ENCODE data around the gene UVRAG. TPM values are rescaled to one million over a fixed set of nuclear protein-coding genes. Genes with fewer than 3 reads are reported as not detected.

UVRAG gene
- total and polyA plus RNA-seq, 2 of the 13 experiments (the other 11 are each of a cell fraction or from before 2014, with no cell fraction given): 9.7 to 17.3 TPM

DNA sequence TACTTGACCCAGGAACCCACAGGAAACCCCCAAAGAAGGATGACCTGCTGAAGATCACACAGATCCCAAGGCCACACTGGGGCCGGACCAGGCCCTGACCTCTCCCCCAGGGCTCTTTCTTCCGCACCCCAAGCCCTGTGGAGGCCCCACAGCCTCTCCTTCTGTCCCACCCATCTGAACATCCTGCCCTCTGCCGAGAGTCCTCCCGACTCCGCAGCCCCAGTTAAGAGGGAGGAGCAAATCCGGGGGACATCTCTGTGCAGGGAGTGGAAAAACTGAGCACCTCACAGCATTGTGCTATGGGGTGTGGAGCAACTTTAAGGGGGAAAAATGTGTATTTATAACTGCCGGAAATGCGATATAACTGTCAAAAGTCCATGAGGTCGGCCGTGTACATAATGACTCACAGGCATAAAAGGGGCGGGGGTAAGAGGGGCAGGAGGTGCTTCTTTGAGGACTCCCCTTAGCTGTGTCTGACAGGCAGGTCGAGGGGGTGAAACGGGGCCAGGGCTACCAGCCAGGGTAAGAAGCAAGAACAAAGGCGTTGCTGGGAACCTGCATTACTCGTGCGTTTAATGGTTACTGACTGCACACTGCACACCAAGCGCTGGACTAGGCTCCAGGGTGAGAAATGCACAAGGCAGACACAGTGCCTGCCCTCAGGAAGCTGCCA is 334.1 kb downstream of the UVRAG start (continued):
- TF ChIP-seq, protein P1, sequence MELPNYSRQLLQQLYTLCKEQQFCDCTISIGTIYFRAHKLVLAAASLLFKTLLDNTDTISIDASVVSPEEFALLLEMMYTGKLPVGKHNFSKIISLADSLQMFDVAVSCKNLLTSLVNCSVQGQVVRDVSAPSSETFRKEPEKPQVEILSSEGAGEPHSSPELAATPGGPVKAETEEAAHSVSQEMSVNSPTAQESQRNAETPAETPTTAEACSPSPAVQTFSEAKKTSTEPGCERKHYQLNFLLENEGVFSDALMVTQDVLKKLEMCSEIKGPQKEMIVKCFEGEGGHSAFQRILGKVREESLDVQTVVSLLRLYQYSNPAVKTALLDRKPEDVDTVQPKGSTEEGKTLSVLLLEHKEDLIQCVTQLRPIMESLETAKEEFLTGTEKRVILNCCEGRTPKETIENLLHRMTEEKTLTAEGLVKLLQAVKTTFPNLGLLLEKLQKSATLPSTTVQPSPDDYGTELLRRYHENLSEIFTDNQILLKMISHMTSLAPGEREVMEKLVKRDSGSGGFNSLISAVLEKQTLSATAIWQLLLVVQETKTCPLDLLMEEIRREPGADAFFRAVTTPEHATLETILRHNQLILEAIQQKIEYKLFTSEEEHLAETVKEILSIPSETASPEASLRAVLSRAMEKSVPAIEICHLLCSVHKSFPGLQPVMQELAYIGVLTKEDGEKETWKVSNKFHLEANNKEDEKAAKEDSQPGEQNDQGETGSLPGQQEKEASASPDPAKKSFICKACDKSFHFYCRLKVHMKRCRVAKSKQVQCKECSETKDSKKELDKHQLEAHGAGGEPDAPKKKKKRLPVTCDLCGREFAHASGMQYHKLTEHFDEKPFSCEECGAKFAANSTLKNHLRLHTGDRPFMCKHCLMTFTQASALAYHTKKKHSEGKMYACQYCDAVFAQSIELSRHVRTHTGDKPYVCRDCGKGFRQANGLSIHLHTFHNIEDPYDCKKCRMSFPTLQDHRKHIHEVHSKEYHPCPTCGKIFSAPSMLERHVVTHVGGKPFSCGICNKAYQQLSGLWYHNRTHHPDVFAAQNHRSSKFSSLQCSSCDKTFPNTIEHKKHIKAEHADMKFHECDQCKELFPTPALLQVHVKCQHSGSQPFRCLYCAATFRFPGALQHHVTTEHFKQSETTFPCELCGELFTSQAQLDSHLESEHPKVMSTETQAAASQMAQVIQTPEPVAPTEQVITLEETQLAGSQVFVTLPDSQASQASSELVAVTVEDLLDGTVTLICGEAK (IDR thresholded peaks at IDR 0.05): no peak
- TF ChIP-seq, protein P1 (CRISPR knock-in tag; IDR thresholded peaks at IDR 0.05): no peak
- TF ChIP-seq ETV5 (CRISPR knock-in tag; IDR thresholded peaks at IDR 0.05; ENCODE audit: borderline replicate concordance): peak; percentile 83
- no peak for TF ChIP-seq PLRG1 (conservative IDR thresholded peaks at IDR 0.05)
- TF ChIP-seq ZNF879 (CRISPR knock-in tag; IDR thresholded peaks at IDR 0.05): no peak
- TF ChIP-seq USF2 (IDR thresholded peaks at IDR 0.05; ENCODE audit: low read depth, low read length): peak; percentile 26; the same call in 1 of the 2 replicates
- TF ChIP-seq USF2 (CRISPR knock-in tag; IDR thresholded peaks at IDR 0.05; ENCODE audit: borderline replicate concordance): no peak
- no peak for TF ChIP-seq RELA (CRISPR knock-in tag; IDR thresholded peaks at IDR 0.05)
- TF ChIP-seq ERF (CRISPR knock-in tag; IDR thresholded peaks at IDR 0.05): no peak
- TF ChIP-seq, protein P2, sequence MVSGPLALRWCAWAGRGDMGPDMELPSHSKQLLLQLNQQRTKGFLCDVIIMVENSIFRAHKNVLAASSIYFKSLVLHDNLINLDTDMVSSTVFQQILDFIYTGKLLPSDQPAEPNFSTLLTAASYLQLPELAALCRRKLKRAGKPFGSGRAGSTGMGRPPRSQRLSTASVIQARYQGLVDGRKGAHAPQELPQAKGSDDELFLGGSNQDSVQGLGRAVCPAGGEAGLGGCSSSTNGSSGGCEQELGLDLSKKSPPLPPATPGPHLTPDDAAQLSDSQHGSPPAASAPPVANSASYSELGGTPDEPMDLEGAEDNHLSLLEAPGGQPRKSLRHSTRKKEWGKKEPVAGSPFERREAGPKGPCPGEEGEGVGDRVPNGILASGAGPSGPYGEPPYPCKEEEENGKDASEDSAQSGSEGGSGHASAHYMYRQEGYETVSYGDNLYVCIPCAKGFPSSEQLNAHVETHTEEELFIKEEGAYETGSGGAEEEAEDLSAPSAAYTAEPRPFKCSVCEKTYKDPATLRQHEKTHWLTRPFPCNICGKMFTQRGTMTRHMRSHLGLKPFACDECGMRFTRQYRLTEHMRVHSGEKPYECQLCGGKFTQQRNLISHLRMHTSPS (CRISPR knock-in tag; IDR thresholded peaks at IDR 0.05; ENCODE audit: low read depth): no peak
- TF ChIP-seq CEBPB (IDR thresholded peaks at IDR 0.05; ENCODE audit: borderline replicate concordance, low read depth, low read length): peak; percentile 30; the same call in 1 of the 2 replicates
- no peak for TF ChIP-seq ZNF251 (CRISPR knock-in tag; IDR thresholded peaks at IDR 0.05)
- TF ChIP-seq ZFX (CRISPR knock-in tag; IDR thresholded peaks at IDR 0.05; ENCODE audit: low read depth): peak; percentile 23; the same call in 1 of the 2 replicates
- TF ChIP-seq SMARCE1 (IDR thresholded peaks at IDR 0.05; ENCODE audit: borderline replicate concordance): no peak
- TF ChIP-seq KLF6 (CRISPR knock-in tag; IDR thresholded peaks at IDR 0.05): no peak
- no peak for TF ChIP-seq ATF7 (IDR thresholded peaks at IDR 0.05)
- 0 out of 2 replicates have a peak, but pooled peaks have one; percentile 27 for TF ChIP-seq ATF7 (CRISPR knock-in tag; IDR thresholded peaks at IDR 0.05)
- TF ChIP-seq ZIK1 (CRISPR knock-in tag; IDR thresholded peaks at IDR 0.05; ENCODE audit: borderline replicate concordance, low read depth): 0 out of 2 replicates have a peak, but pooled peaks have one; percentile 24

Measured in HepG2 (cell line).